ENCODE results near the gene MTHFS. TPM values are rescaled to one million over a fixed set of nuclear protein-coding genes. Genes with fewer than 3 reads are reported as not detected.

The MTHFS gene
- total and polyA plus RNA-seq, 3 experiments from 2014 or later, result 30.2 to 63.4 (median 31.1) TPM

DNA sequence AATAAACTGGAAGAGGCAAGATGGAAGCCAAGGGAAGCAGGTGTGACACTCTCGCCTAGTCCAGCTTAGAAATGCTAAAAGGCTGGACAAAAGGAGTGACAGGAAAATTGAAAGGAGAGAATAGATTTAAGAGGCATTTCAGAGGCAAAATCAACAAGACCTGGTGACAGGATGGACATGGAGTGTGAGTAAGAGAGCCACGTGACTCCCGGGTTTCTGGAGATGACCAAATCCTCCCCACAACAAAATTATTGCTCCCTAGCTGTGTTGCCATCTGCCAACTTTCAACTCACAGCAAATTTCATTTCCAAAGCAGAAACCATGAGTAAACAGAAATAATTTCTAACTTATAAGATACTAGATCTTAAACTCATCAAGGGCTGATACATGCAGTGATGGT is 52.6 kb downstream of the MTHFS start:
- Mint-ChIP-seq H3K27me3 (no peaks in the 10 kb centered on the region), H3K4me1 (peaks cover 4 to 28% (median 10%) of the 10 kb centered on the region in 3 donors), H3K9me3 (no peaks in the 10 kb centered on the region), H3K27ac (peak overlapping the region in 2 of 8 donors; percentile 1 to 45), H3K4me3 (no peak overlapping the region), H3K36me3 (peaks cover 20 to 69% (median 25%) of the 10 kb centered on the region in 3 donors)
- CTCF ChIA-PET, result interaction anchor here (0.8 to 1.3 kb wide), 2 partner anchors 9 kb away, joined by 3 to 5 read pairs; no protein-coding TSS in a partner anchor
- POLR2A ChIA-PET, result no interaction called here
- Histone ChIP-seq H3K27ac (ENCODE audit: low read depth, low read length) (no peak overlapping the region), H3K9me3 (ENCODE audit: low read length) (no peaks in the 10 kb centered on the region), H3K27me3 (ENCODE audit: insufficient read depth, low read length, poor library complexity, severe bottlenecking) (no peaks in the 10 kb centered on the region), H3K4me3 (ENCODE audit: low read length) (no peak overlapping the region), H3K36me3 (ENCODE audit: insufficient read depth, low read length) (peaks cover 6% of the 10 kb centered on the region), H3K4me1 (ENCODE audit: insufficient read depth, low read length) (no peaks in the 10 kb centered on the region)
- DNase-seq, result no peak

DNA sequence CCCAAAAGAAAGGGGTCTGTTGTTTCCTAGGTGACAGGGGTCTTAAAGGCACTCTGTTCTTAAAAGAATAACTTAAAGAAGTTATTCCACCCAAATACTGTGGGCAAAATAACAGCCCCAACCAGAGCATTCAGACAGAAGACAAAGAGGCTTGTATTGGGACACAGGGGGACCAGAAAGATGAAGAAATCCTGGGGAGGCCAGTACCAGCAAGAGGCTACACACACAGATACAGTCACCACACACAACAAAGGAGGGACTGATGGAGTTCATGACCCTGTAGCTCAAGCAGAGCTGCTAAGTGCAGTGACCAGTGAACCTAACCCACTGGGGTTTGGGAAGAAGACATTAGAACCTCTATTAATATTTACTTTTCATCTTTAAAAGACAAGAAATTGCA is 59.0 kb downstream of the MTHFS start:
- Mint-ChIP-seq H3K4me1 (peaks cover 0 to 1% (median 0%) of the 10 kb centered on the region in 3 donors), H3K27ac (peak overlapping the region in 1 of 8 donors; percentile 44), H3K36me3 (peaks cover 17 to 46% (median 17%) of the 10 kb centered on the region in 3 donors), H3K4me3 (no peak overlapping the region), H3K9me3 (no peaks in the 10 kb centered on the region), H3K27me3 (peaks cover 0 to 2% of the 10 kb centered on the region in 2 donors)
- CTCF ChIA-PET, result no interaction called here
- H3K9me3 ChIP-seq (ENCODE audit: low read length), result no peaks in the 10 kb centered on the region
- H3K4me1 ChIP-seq (ENCODE audit: insufficient read depth, low read length), result no peaks in the 10 kb centered on the region
- no peak for DNase-seq
- no peak overlapping the region for H3K27ac ChIP-seq (ENCODE audit: low read depth, low read length)
- H3K36me3 ChIP-seq (ENCODE audit: insufficient read depth, low read length), result no peaks in the 10 kb centered on the region
- POLR2A ChIA-PET, result no interaction called here
- no peak overlapping the region for H3K4me3 ChIP-seq (ENCODE audit: low read length)
- H3K27me3 ChIP-seq (ENCODE audit: insufficient read depth, low read length, poor library complexity, severe bottlenecking), result no peaks in the 10 kb centered on the region

DNA sequence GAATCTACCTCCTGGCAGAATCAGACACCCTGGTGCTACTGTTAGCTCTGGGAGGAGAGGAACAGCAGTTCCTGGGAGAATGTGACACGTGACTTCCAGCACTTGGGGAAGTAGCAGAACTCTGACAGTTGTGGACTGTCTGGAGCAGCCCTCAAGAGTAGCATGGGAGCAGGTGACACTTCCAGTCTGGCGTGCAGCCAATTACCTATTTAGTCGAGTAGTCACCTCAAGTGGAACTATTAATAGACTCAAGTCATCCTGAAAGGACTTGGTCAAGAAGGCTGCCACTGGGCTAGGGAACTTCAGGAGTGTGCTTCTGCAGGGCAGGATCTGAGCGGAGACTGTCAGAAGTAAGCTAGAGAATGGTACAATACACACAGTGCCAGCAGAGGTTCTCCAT is 62.3 kb downstream of the MTHFS start:
- Mint-ChIP-seq H3K27ac (no peak overlapping the region), H3K36me3 (peaks cover 17 to 28% (median 18%) of the 10 kb centered on the region in 3 donors), H3K4me1 (peaks cover 0 to 13% (median 5%) of the 10 kb centered on the region in 3 donors), H3K9me3 (no peaks in the 10 kb centered on the region), H3K4me3 (no peak overlapping the region), H3K27me3 (peaks cover 0 to 2% of the 10 kb centered on the region in 2 donors)
- H3K4me1 ChIP-seq (ENCODE audit: insufficient read depth, low read length), result no peaks in the 10 kb centered on the region
- DNase-seq, result no peak
- H3K27ac ChIP-seq (ENCODE audit: low read depth, low read length), result no peak overlapping the region
- H3K27me3 ChIP-seq (ENCODE audit: insufficient read depth, low read length, poor library complexity, severe bottlenecking), result no peaks in the 10 kb centered on the region
- no peak overlapping the region for H3K4me3 ChIP-seq (ENCODE audit: low read length)
- CTCF ChIA-PET, result no interaction called here
- POLR2A ChIA-PET, result no interaction called here
- no peaks in the 10 kb centered on the region for H3K36me3 ChIP-seq (ENCODE audit: insufficient read depth, low read length)
- no peaks in the 10 kb centered on the region for H3K9me3 ChIP-seq (ENCODE audit: low read length)

- Histone ChIP-seq H3K4me3 (ENCODE audit: low read length) (no peak overlapping the region), H3K27ac (ENCODE audit: low read depth, low read length) (no peak overlapping the region), H3K36me3 (ENCODE audit: insufficient read depth, low read length) (no peaks in the 10 kb centered on the region), H3K27me3 (ENCODE audit: insufficient read depth, low read length, poor library complexity, severe bottlenecking) (no peaks in the 10 kb centered on the region), H3K4me1 (ENCODE audit: insufficient read depth, low read length) (no peaks in the 10 kb centered on the region), H3K9me3 (ENCODE audit: low read length) (no peaks in the 10 kb centered on the region)
- H3K27ac Mint-ChIP-seq, result peak overlapping the region in 5 of 8 donors; percentile 14 to 55 (median 31)
- peaks cover 0 to 17% (median 5%) of the 10 kb centered on the region in 3 donors for H3K4me1 Mint-ChIP-seq
- CTCF ChIA-PET, result interaction anchor here (1.5 kb wide), 1 partner anchor 21 kb away, joined by 5 read pairs; no protein-coding TSS in a partner anchor
- POLR2A ChIA-PET, result no interaction called here
- no peak overlapping the region for H3K4me3 Mint-ChIP-seq
- no peak for DNase-seq
- peaks cover 0 to 2% of the 10 kb centered on the region in 2 donors for H3K27me3 Mint-ChIP-seq
- peaks cover 5 to 13% (median 12%) of the 10 kb centered on the region in 3 donors for H3K36me3 Mint-ChIP-seq
- peaks cover 0 to 1% (median 0%) of the 10 kb centered on the region in 5 donors for H3K9me3 Mint-ChIP-seq
Measured at GRCh38 chr15:79832367-79833120, 64.3 kb downstream of the MTHFS start.

DNA sequence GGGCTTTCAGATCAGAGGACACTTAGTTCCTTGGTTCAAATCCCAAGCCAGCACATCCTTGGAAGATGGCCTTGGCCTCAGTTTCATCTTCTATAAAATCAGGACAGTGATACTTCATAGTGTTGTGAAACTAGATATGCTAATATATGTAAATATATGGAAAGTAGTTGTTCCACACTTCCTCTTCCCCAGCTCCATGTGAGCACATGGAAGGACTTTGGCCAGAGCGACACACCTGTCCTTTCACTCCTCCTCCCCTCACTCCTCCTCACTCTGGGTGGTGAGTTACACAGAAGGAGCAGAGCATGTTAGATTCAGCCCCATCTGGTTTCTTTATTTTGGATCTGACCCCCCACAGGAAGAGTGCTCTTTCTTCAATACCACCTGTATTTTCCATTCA is 65.2 kb downstream of the MTHFS start:
- DNase-seq, result no peak
- Histone ChIP-seq H3K36me3 (ENCODE audit: insufficient read depth, low read length) (no peaks in the 10 kb centered on the region), H3K27ac (ENCODE audit: low read depth, low read length) (no peak overlapping the region), H3K27me3 (ENCODE audit: insufficient read depth, low read length, poor library complexity, severe bottlenecking) (no peaks in the 10 kb centered on the region), H3K4me3 (ENCODE audit: low read length) (no peak overlapping the region), H3K4me1 (ENCODE audit: insufficient read depth, low read length) (no peaks in the 10 kb centered on the region), H3K9me3 (ENCODE audit: low read length) (no peaks in the 10 kb centered on the region)
- peaks cover 0 to 1% (median 0%) of the 10 kb centered on the region in 5 donors for H3K9me3 Mint-ChIP-seq
- H3K36me3 Mint-ChIP-seq, result peaks cover 5 to 11% (median 9%) of the 10 kb centered on the region in 3 donors
- H3K4me1 Mint-ChIP-seq, result peaks cover 0 to 17% (median 5%) of the 10 kb centered on the region in 3 donors
- H3K27me3 Mint-ChIP-seq, result peaks cover 0 to 2% of the 10 kb centered on the region in 2 donors
- ChIA-PET CTCF (interaction anchor here (1.5 kb wide), 1 partner anchor 22 kb away, joined by 5 read pairs; no protein-coding TSS in a partner anchor), POLR2A (no interaction called here)
- no peak overlapping the region for H3K4me3 Mint-ChIP-seq
- no peak overlapping the region for H3K27ac Mint-ChIP-seq

DNA sequence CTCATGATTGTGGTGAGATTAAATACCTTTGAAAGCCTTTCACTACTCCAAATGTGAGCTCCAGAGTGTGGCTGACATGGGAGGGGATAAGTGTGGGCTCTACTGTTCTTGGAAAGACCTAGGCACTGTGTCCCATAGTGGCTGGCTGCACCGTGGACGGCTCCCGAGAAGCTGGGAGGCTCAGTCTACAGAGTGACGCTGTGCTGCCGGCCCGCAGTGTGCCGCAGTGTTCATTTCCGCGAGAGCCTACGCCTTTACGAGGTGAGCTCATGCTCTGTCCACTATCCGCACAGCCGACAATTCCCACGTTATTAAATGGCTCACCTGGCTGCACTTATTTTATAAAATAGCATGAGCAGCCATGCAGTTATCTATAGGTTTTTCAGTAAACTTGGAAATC is 66.9 kb downstream of the MTHFS start:
- ChIA-PET POLR2A (no interaction called here), CTCF (no interaction called here)
- H3K9me3 ChIP-seq (ENCODE audit: low read length), result no peaks in the 10 kb centered on the region
- H3K4me1 ChIP-seq (ENCODE audit: insufficient read depth, low read length), result no peaks in the 10 kb centered on the region
- H3K27ac ChIP-seq (ENCODE audit: low read depth, low read length), result no peak overlapping the region
- no peak overlapping the region for H3K4me3 ChIP-seq (ENCODE audit: low read length)
- H3K27me3 ChIP-seq (ENCODE audit: insufficient read depth, low read length, poor library complexity, severe bottlenecking), result no peaks in the 10 kb centered on the region
- DNase-seq, result no peak
- Mint-ChIP-seq H3K9me3 (peaks cover 0 to 1% (median 0%) of the 10 kb centered on the region in 5 donors), H3K4me3 (no peak overlapping the region), H3K4me1 (peaks cover 0 to 17% (median 5%) of the 10 kb centered on the region in 3 donors), H3K36me3 (peaks cover 5 to 12% (median 8%) of the 10 kb centered on the region in 3 donors), H3K27ac (no peak overlapping the region), H3K27me3 (peaks cover 0 to 2% of the 10 kb centered on the region in 2 donors)
- H3K36me3 ChIP-seq (ENCODE audit: insufficient read depth, low read length), result no peaks in the 10 kb centered on the region

- Mint-ChIP-seq H3K27me3 (no peaks in the 10 kb centered on the region), H3K27ac (no peak overlapping the region), H3K4me1 (peaks cover 0 to 17% (median 5%) of the 10 kb centered on the region in 3 donors), H3K9me3 (peaks cover 0 to 1% (median 0%) of the 10 kb centered on the region in 5 donors), H3K4me3 (no peak overlapping the region), H3K36me3 (peaks cover 2 to 10% (median 2%) of the 10 kb centered on the region in 3 donors)
- no peak for DNase-seq
- H3K9me3 ChIP-seq (ENCODE audit: low read length), result no peaks in the 10 kb centered on the region
- no peaks in the 10 kb centered on the region for H3K27me3 ChIP-seq (ENCODE audit: insufficient read depth, low read length, poor library complexity, severe bottlenecking)
- no peak overlapping the region for H3K4me3 ChIP-seq (ENCODE audit: low read length)
- no peaks in the 10 kb centered on the region for H3K36me3 ChIP-seq (ENCODE audit: insufficient read depth, low read length)
- ChIA-PET POLR2A (no interaction called here), CTCF (no interaction called here)
- no peak overlapping the region for H3K27ac ChIP-seq (ENCODE audit: low read depth, low read length)
- no peaks in the 10 kb centered on the region for H3K4me1 ChIP-seq (ENCODE audit: insufficient read depth, low read length)
Measured at GRCh38 chr15:79828447-79828846, 68.4 kb downstream of the MTHFS start.

GRCh38 chr15:79826800-79827199 is 70.0 kb downstream of the MTHFS start:
- DNase-seq, result no peak
- no peak overlapping the region for H3K27ac ChIP-seq (ENCODE audit: low read depth, low read length)
- H3K36me3 ChIP-seq (ENCODE audit: insufficient read depth, low read length), result no peaks in the 10 kb centered on the region
- H3K27me3 Mint-ChIP-seq, result peaks cover 0 to 1% of the 10 kb centered on the region in 2 donors
- peaks cover 0 to 8% (median 0%) of the 10 kb centered on the region in 3 donors for H3K36me3 Mint-ChIP-seq
- H3K4me3 Mint-ChIP-seq, result no peak overlapping the region
- H3K9me3 Mint-ChIP-seq, result peaks cover 0 to 1% (median 0%) of the 10 kb centered on the region in 5 donors
- H3K4me3 ChIP-seq (ENCODE audit: low read length), result no peak overlapping the region
- H3K27ac Mint-ChIP-seq, result no peak overlapping the region
- no peaks in the 10 kb centered on the region for H3K9me3 ChIP-seq (ENCODE audit: low read length)
- peaks cover 0 to 6% (median 0%) of the 10 kb centered on the region in 3 donors for H3K4me1 Mint-ChIP-seq
- H3K27me3 ChIP-seq (ENCODE audit: insufficient read depth, low read length, poor library complexity, severe bottlenecking), result no peaks in the 10 kb centered on the region
- ChIA-PET CTCF (no interaction called here), POLR2A (no interaction called here)
- H3K4me1 ChIP-seq (ENCODE audit: insufficient read depth, low read length), result no peaks in the 10 kb centered on the region

Data from CD8-positive, alpha-beta memory T cell (primary cell).